Psoas muscle (tissue), 8 donors: ENCODE results near the gene ATP6V1C2. TPM values are rescaled to one million over a fixed set of nuclear protein-coding genes. Genes with fewer than 3 reads are reported as not detected.

Source experiments
- ATAC-seq, 4 donors: fragments of 200-7000 bp; cut with Tn5 transposase; one replicate each; pipeline ENCODE4 v1.9.1; 2020; ENCODE audit warnings: moderate library complexity in 3 of 4, mild to moderate bottlenecking in 2 of 4
- DNase-seq, 2 donors: peaks; one replicate each; pipeline ENCODE4 v3.0.0-alpha.2; 2020
- H3K27ac ChIP-seq: fragments of 200-600 bp; one replicate; pipeline ENCODE4 v1.8.0; 2022
- H3K27me3 ChIP-seq, 3 donors: fragments of 200-600 bp in 1 of 3; one replicate each; pipeline versions ENCODE4 v1.6.1 to v1.8.0; 2013 to 2022; ENCODE audit warnings: low read length in 2 of 3, mild to moderate bottlenecking in 2 of 3, moderate library complexity in 1 of 3; ENCODE audit not compliant: insufficient read depth in 3 of 3
- H3K36me3 ChIP-seq, 2 donors: fragments of 200-600 bp in 1 of 2; one replicate each; pipeline versions ENCODE4 v1.6.1 to v1.8.0; 2013 to 2022; ENCODE audit warnings: low read depth in 1 of 2, mild to moderate bottlenecking in 1 of 2, moderate library complexity in 1 of 2; ENCODE audit not compliant: insufficient read depth in 1 of 2
- H3K4me1 ChIP-seq: fragments of 200-600 bp; one replicate; pipeline ENCODE4 v1.8.0; 2022
- H3K4me3 ChIP-seq: fragments of 200-600 bp; one replicate; pipeline ENCODE4 v1.8.0; 2022; ENCODE audit warnings: mild to moderate bottlenecking
- H3K9me3 ChIP-seq: fragments of 200-600 bp; one replicate; pipeline ENCODE4 v1.8.0; 2022
- CTCF ChIP-seq: fragments of 200-600 bp; IDR thresholded peaks from one replicate; pipeline ENCODE4 v1.8.0; 2022; ENCODE audit warnings: antibody characterized with exemption
- WGBS, 3 donors: extraction: QIAGEN DNeasy Blood & Tissue Kit; methylation state at CpG; one replicate each; pipeline versions ENCODE4 v1.1.6 to v1.1.7; 2013; 5-methylcytosine and 5-hydroxymethylcytosine counted together
- intact Hi-C, 2 donors: fragments of 100-400 bp; cut with DNase I; formaldehyde crosslinking; loops; one replicate each; pipeline versions ENCODE4 v1.11.0 to v1.14.2; 2022
- polyA plus RNA-seq, 3 donors: library from polyadenylated mRNA; stranded (reverse); fragments of 200-250 nt; gene quantifications; one replicate each; pipeline ENCODE4 v1.2.3, GENCODE V29; 2013
- total RNA-seq, 4 donors: library from RNA; stranded (reverse); fragmentation: NEBNext Ultra II Directional in 2 of 4; extraction: Animal tissue kit (Norgen Biotek cat#: 25700) in 2 of 4; gene quantifications; one replicate each; pipeline versions ENCODE4 v1.2.1 to v1.2.4, GENCODE V29; 2021 to 2023
- donor health status: healthy with polysubstance abuse.
- donor health status: DM: no; HTN: no; CAD: no; lungs with moderate emphysema.
- donor health status: Bipolar disorder and iron deficiency.
- donor health status: healthy.
- donor health status: DM: yes; HTN: yes; CAD: no.
- donor health status: DM: no; HTN: no; CAD: no.
- donor health status: DM: no; HTN: no; CAD: no.
- donor health status: DM: yes; HTN: yes; CAD: no.

ATP6V1C2 gene
- total and polyA plus RNA-seq, 7 donors = 0.11 to 0.70 (median 0.25) TPM

DNA sequence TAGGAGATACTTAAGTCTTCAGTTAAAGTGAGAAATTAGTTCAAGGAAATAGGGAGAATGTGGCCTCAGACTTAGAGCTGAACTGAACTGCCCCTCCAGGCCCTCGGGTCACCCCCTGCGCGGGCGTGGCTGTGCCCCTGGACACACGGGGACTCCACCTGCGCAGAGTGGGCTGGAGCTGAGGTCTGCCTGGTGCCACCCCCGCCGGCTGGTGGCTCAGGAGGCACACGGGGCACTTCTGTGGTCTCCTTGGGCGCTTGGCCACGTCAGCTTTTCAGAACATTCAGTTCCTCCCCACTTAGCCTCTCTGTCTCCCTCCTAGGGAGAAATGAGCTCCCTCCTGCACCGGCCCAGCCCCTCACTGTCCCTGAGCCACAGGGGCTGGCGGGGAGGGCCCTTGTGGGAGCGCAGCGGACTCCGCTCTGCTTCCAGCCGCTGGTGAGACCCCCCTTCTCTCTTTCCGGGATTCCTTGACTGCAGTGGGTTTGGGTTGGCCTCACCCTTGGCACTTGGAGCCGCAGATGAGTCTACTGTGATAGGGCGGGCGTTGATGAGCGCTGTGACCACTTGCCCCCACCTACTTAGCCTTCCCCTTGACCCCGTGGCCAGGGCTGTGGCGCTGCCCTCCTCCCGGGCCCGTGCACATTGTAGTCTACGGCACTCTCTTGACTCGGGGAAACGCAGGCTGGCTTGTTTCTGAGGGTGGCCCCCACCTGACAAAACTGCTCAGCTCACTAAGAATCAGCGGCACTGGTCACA, 109.4 kb downstream of the ATP6V1C2 start:
- H3K4me3 ChIP-seq = no peak overlapping the region
- DNase-seq (no peak), ATAC-seq (no peak)
- H3K36me3 ChIP-seq = no peaks in the 10 kb centered on the region
- H3K27me3 ChIP-seq = peaks cover 0 to 14% (median 2%) of the 10 kb centered on the region in 3 donors
- H3K4me1 ChIP-seq = no peaks in the 10 kb centered on the region
- no peaks in the 10 kb centered on the region for H3K9me3 ChIP-seq
- no peak overlapping the region for H3K27ac ChIP-seq
- TF ChIP-seq CTCF = no peak
- intact Hi-C loops = loop anchor here (5.0 to 10.0 kb wide), 4 partner anchors 66 to 754 kb away; no protein-coding TSS in a partner anchor
- 70 to 73% (median 71%) methylated on average over 29 to 30 of the region's 30 CpGs for WGBS, 3 donors

GRCh38 chr2:10831400-10831985, 110.1 kb downstream of the ATP6V1C2 start:
- no peak for ATAC-seq

GRCh38 chr2:10832203-10832936, 110.9 kb downstream of the ATP6V1C2 start:
- Histone ChIP-seq H3K27ac (no peak overlapping the region), H3K27me3 (peaks cover 0 to 14% (median 2%) of the 10 kb centered on the region in 3 donors), H3K4me1 (no peaks in the 10 kb centered on the region), H3K36me3 (no peaks in the 10 kb centered on the region), H3K9me3 (no peaks in the 10 kb centered on the region), H3K4me3 (no peak overlapping the region)
- intact Hi-C loops = loop anchor here (2.0 to 10.0 kb wide), 6 partner anchors 65 to 752 kb away; no protein-coding TSS in a partner anchor
- peak; percentile 98 for TF ChIP-seq CTCF
- WGBS, 3 donors = 9 to 17% (median 14%) methylated on average over 26 to 30 of the region's 30 CpGs
- DNase-seq (peak; percentile 75 to 89), ATAC-seq (peak; percentile 83 to 92 (median 87))

More at GRCh38 chr2:10831400-10831985, 110.1 kb downstream of the ATP6V1C2 start:
- H3K27ac ChIP-seq = no peak overlapping the region
- no peaks in the 10 kb centered on the region for H3K9me3 ChIP-seq
- DNase-seq = no peak
- no peaks in the 10 kb centered on the region for H3K36me3 ChIP-seq
- no peaks in the 10 kb centered on the region for H3K4me1 ChIP-seq
- intact Hi-C loops = loop anchor here (5.0 to 10.0 kb wide), 4 partner anchors 66 to 753 kb away; no protein-coding TSS in a partner anchor
- peaks cover 0 to 14% (median 2%) of the 10 kb centered on the region in 3 donors for H3K27me3 ChIP-seq
- no peak for TF ChIP-seq CTCF
- 52 to 55% (median 52%) methylated on average over 16 of the region's 16 CpGs for WGBS, 3 donors
- H3K4me3 ChIP-seq = no peak overlapping the region

GRCh38 chr2:10833021-10833420, 111.6 kb downstream of the ATP6V1C2 start:
- no peak for TF ChIP-seq CTCF
- 75 to 95% (median 83%) methylated on average over 10 of the region's 10 CpGs for WGBS, 3 donors
- H3K36me3 ChIP-seq = no peaks in the 10 kb centered on the region
- H3K4me3 ChIP-seq = no peak overlapping the region
- ATAC-seq (no peak), DNase-seq (no peak)
- H3K27ac ChIP-seq = no peak overlapping the region
- no peaks in the 10 kb centered on the region for H3K4me1 ChIP-seq
- intact Hi-C loops = loop anchor here (2.0 to 10.0 kb wide), 6 partner anchors 64 to 752 kb away; no protein-coding TSS in a partner anchor
- peaks cover 0 to 14% (median 2%) of the 10 kb centered on the region in 3 donors for H3K27me3 ChIP-seq
- H3K9me3 ChIP-seq = no peaks in the 10 kb centered on the region
